K562 (cell line): Measurements from ENCODE around the gene BOLL. TPM values are rescaled to one million over a fixed set of nuclear protein-coding genes. Genes with fewer than 3 reads are reported as not detected.

ENCODE experiments used
- CBX3 ChIP-seq, 2 experiments: IDR thresholded peaks; 1 replicate in 1 of 2; 2 replicates in 1 of 2; pipeline ENCODE4 v1.6.1; 2012; ENCODE audit warnings: inconsistent platforms in 2 of 2, low read length in 2 of 2, borderline replicate concordance in 1 of 2, control low read depth in 1 of 2
- ETV6 ChIP-seq, 3 experiments: fragments of 150-350 bp in 1 of 3; sonication (generic) in 1 of 3; formaldehyde crosslinking in 1 of 3; IDR thresholded peaks; 2 replicates each; pipeline versions ENCODE4 v1.6.1 to v1.8.0; 2014 to 2022; ENCODE audit warnings: borderline replicate concordance in 2 of 3, low read depth in 2 of 3, antibody characterized with exemption in 1 of 3, low read length in 1 of 3, mild to moderate bottlenecking in 1 of 3, missing genetic modification reagents in 1 of 3
- FOSL1 ChIP-seq: fragments of 200-800 bp; sonication (Bioruptor generic); conservative IDR thresholded peaks from 2 replicates; pipeline ENCODE4 v1.6.1; 2016; ENCODE audit warnings: missing genetic modification characterization, missing compliant biosample characterization
- GTF2A2 ChIP-seq: IDR thresholded peaks from 2 replicates; pipeline ENCODE4 v1.6.1; 2016; ENCODE audit warnings: mild to moderate bottlenecking, missing genetic modification characterization, missing compliant biosample characterization
- MAFK ChIP-seq: IDR thresholded peaks from 2 replicates; pipeline ENCODE4 v1.6.1; 2011; ENCODE audit warnings: low read length, improper control_type of control experiment
- MYBL2 ChIP-seq, 2 experiments: fragments of 450-650 bp in 1 of 2; sonication (generic) in 1 of 2; formaldehyde crosslinking in 1 of 2; IDR thresholded peaks; 2 replicates each; pipeline versions ENCODE4 v1.6.1 to v1.8.1; 2017 to 2022; ENCODE audit warnings: borderline replicate concordance in 1 of 2, inconsistent platforms in 1 of 2, low read depth in 1 of 2, mild to moderate bottlenecking in 1 of 2, missing genetic modification reagents in 1 of 2, moderate library complexity in 1 of 2
- NCOR1 ChIP-seq: fragments of 450-650 bp; IDR thresholded peaks from 2 replicates; pipeline ENCODE4 v1.6.1; 2016; ENCODE audit warnings: mild to moderate bottlenecking, moderate library complexity
- POLR3G ChIP-seq: IDR thresholded peaks from 2 replicates; pipeline ENCODE4 v1.6.1; 2011; ENCODE audit not compliant: insufficient read length, insufficient replicate concordance; ENCODE audit errors: extremely low read depth
- RBFOX2 ChIP-seq: fragments of 200-400 bp; formaldehyde crosslinking; IDR thresholded peaks from 2 replicates; pipeline ENCODE4 v1.6.1; 2017; ENCODE audit warnings: low read depth, mild to moderate bottlenecking, low read length, moderate library complexity
- SMC3 ChIP-seq: conservative IDR thresholded peaks from 2 replicates; pipeline ENCODE4 v1.6.1; 2011; ENCODE audit warnings: low read depth, low read length, improper control_type of control experiment; ENCODE audit not compliant: insufficient read depth
- TEAD4 ChIP-seq, 2 experiments: sonication (generic) in 1 of 2; formaldehyde crosslinking in 1 of 2; IDR thresholded peaks; 2 replicates each; pipeline versions ENCODE4 v1.6.1 to v1.8.0; 2012 to 2022; ENCODE audit warnings: borderline replicate concordance in 1 of 2, inconsistent platforms in 1 of 2, low read length in 1 of 2, mild to moderate bottlenecking in 1 of 2, missing genetic modification reagents in 1 of 2
- TSC22D4 ChIP-seq: fragments of 450-650 bp; IDR thresholded peaks from 2 replicates; pipeline ENCODE4 v1.6.1; 2016; ENCODE audit warnings: missing genetic modification characterization, missing biosample characterization, control low read depth
- ZNF121 ChIP-seq: sonication (generic); formaldehyde crosslinking; conservative IDR thresholded peaks from 2 replicates; pipeline ENCODE4 v1.8.0; 2022; ENCODE audit warnings: missing genetic modification reagents
- ZNF133 ChIP-seq: fragments of 250-450 bp; sonication (Bioruptor Pico); IDR thresholded peaks from 2 replicates; pipeline ENCODE4 v1.4.0; 2020; ENCODE audit warnings: mild to moderate bottlenecking
- polyA plus RNA-seq, 8 experiments: library from polyadenylated mRNA; depleted of rRNA in 4 of 8; stranded (reverse) in 5 of 8; unstranded in 3 of 8; fragments of >200 nt; fragmentation: Nextera tagmentation in 2 of 8; fragmentation: Illumina TruSeq in 1 of 8; extraction: Ambion mirVana in 2 of 8; extraction: Trizol in 1 of 8; gene quantifications; 2 replicates each; pipeline versions ENCODE4 v1.2.1 to v1.2.3, GENCODE V29; 2011 to 2014; ENCODE audit warnings: inconsistent platforms in 1 of 8, missing spikeins in 1 of 8
- total RNA-seq, 7 experiments: library from RNA; depleted of rRNA in 6 of 7; stranded (reverse); fragments of >200 nt in 6 of 7; fragmentation: Illumina TruSeq in 2 of 7; extraction: Trizol in 2 of 7; gene quantifications; 2 replicates each; pipeline versions ENCODE4 v1.2.1 to v1.2.3, GENCODE V29; 2011 to 2021; ENCODE audit warnings: low replicate concordance in 1 of 7
- TF ChIP-seq, protein P1 (sequence below): fragments of 150-350 bp; conservative IDR thresholded peaks from 2 replicates; pipeline ENCODE4 v1.6.1; 2014; ENCODE audit warnings: low read length
- TF ChIP-seq, protein P2 (sequence below): fragments of 450-650 bp; IDR thresholded peaks from 2 replicates; pipeline ENCODE4 v1.6.1; 2017; ENCODE audit warnings: mild to moderate bottlenecking, moderate library complexity
- TF ChIP-seq, protein P3 (sequence below), 2 experiments: IDR thresholded peaks; 2 replicates each; pipeline ENCODE4 v1.6.1; 2012; ENCODE audit warnings: improper control_type of control experiment in 2 of 2, low read depth in 2 of 2, low read length in 2 of 2, borderline replicate concordance in 1 of 2
- TF ChIP-seq, protein P4 (sequence below): sonication (generic); formaldehyde crosslinking; IDR thresholded peaks from 2 replicates; pipeline ENCODE4 v1.8.0; 2022; ENCODE audit warnings: mild to moderate bottlenecking, missing genetic modification reagents

Gene BOLL
- total and polyA plus RNA-seq, 9 of the 15 experiments (the other 6 are each of a cell fraction or from before 2014, with no cell fraction given): 0.11 to 0.55 (median 0.19) TPM; not detected in 1

DNA sequence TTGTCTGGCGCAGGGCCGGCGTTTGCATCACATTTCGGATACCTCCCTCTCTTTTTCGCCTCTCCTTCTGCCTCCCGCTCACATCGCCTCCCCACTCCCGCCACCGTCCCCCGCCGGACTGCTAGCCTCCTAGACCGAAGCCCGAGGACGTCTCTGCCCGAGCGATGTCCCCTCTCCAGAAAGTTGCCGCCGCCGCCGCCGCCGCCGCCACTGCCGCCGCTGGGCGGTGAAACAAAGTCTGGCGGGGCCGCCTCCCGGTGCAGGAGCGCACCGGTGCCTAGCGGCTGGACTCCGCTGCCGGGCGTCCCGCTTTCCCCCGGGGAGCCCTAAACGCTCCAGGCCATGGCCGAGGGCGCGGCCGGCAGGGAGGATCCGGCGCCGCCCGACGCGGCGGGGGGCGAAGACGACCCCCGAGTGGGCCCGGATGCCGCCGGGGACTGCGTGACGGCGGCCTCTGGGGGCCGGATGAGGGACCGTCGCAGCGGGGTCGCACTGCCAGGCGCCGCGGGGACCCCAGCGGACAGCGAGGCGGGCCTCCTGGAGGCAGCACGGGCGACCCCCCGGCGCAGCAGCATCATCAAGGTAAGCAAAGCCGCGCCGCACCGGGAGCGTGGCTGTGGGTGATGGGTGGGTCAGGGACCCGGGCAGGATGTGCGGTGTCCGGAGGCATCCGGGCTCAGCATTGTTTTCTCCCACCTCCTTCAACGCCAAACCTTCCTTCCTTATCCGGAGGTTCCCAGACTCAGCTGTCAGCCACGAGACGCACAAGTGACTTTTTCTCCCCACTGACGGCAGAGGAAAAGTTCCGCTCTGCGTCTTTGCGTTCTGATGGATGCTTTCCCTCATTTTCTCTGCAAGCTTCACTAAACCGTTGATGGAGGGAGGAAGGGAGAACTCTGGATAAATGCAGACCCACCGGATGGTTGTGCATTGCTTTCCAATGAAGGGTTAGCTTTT lies 19.9 kb upstream of the BOLL start (continued):
- TF ChIP-seq MYBL2 (IDR thresholded peaks at IDR 0.05; ENCODE audit: low read depth) (no peak), MYBL2 (CRISPR knock-in tag; IDR thresholded peaks at IDR 0.05; ENCODE audit: borderline replicate concordance) (no peak), CBX3 (IDR thresholded peaks at IDR 0.05; ENCODE audit: borderline replicate concordance in 1 of 2, low read length in 2 of 2) (no peak), TSC22D4 (no peak), ZNF121 (CRISPR knock-in tag) (peak; percentile 22; the same call in 1 of the 2 replicates), ETV6 (IDR thresholded peaks at IDR 0.05; ENCODE audit: borderline replicate concordance in 1 of 2, low read depth in 2 of 2, low read length in 1 of 2) (no peak), ETV6 (CRISPR knock-in tag; IDR thresholded peaks at IDR 0.05; ENCODE audit: borderline replicate concordance) (no peak), RBFOX2 (peak; percentile 80), ZNF133 (CRISPR knock-in tag) (no peak), TEAD4 (IDR thresholded peaks at IDR 0.05; ENCODE audit: low read length) (no peak), TEAD4 (CRISPR knock-in tag; IDR thresholded peaks at IDR 0.05; ENCODE audit: borderline replicate concordance) (no peak), MAFK (no peak), FOSL1 (no peak), SMC3 (no peak), NCOR1 (no peak), GTF2A2 (tag) (no peak), POLR3G (no peak)
- TF ChIP-seq, protein P1, sequence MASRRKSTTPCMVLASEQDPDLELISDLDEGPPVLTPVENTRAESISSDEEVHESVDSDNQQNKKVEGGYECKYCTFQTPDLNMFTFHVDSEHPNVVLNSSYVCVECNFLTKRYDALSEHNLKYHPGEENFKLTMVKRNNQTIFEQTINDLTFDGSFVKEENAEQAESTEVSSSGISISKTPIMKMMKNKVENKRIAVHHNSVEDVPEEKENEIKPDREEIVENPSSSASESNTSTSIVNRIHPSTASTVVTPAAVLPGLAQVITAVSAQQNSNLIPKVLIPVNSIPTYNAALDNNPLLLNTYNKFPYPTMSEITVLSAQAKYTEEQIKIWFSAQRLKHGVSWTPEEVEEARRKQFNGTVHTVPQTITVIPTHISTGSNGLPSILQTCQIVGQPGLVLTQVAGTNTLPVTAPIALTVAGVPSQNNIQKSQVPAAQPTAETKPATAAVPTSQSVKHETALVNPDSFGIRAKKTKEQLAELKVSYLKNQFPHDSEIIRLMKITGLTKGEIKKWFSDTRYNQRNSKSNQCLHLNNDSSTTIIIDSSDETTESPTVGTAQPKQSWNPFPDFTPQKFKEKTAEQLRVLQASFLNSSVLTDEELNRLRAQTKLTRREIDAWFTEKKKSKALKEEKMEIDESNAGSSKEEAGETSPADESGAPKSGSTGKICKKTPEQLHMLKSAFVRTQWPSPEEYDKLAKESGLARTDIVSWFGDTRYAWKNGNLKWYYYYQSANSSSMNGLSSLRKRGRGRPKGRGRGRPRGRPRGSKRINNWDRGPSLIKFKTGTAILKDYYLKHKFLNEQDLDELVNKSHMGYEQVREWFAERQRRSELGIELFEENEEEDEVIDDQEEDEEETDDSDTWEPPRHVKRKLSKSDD: no peak
- TF ChIP-seq, protein P2, sequence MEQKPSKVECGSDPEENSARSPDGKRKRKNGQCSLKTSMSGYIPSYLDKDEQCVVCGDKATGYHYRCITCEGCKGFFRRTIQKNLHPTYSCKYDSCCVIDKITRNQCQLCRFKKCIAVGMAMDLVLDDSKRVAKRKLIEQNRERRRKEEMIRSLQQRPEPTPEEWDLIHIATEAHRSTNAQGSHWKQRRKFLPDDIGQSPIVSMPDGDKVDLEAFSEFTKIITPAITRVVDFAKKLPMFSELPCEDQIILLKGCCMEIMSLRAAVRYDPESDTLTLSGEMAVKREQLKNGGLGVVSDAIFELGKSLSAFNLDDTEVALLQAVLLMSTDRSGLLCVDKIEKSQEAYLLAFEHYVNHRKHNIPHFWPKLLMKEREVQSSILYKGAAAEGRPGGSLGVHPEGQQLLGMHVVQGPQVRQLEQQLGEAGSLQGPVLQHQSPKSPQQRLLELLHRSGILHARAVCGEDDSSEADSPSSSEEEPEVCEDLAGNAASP: no peak
- TF ChIP-seq, protein P3, sequence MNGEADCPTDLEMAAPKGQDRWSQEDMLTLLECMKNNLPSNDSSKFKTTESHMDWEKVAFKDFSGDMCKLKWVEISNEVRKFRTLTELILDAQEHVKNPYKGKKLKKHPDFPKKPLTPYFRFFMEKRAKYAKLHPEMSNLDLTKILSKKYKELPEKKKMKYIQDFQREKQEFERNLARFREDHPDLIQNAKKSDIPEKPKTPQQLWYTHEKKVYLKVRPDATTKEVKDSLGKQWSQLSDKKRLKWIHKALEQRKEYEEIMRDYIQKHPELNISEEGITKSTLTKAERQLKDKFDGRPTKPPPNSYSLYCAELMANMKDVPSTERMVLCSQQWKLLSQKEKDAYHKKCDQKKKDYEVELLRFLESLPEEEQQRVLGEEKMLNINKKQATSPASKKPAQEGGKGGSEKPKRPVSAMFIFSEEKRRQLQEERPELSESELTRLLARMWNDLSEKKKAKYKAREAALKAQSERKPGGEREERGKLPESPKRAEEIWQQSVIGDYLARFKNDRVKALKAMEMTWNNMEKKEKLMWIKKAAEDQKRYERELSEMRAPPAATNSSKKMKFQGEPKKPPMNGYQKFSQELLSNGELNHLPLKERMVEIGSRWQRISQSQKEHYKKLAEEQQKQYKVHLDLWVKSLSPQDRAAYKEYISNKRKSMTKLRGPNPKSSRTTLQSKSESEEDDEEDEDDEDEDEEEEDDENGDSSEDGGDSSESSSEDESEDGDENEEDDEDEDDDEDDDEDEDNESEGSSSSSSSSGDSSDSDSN (IDR thresholded peaks at IDR 0.05; ENCODE audit: borderline replicate concordance in 1 of 2, low read depth in 2 of 2, low read length in 2 of 2): peak in 1 of 2 experiments; percentile 27; a peak in 1 of 4 replicates
- TF ChIP-seq, protein P4, sequence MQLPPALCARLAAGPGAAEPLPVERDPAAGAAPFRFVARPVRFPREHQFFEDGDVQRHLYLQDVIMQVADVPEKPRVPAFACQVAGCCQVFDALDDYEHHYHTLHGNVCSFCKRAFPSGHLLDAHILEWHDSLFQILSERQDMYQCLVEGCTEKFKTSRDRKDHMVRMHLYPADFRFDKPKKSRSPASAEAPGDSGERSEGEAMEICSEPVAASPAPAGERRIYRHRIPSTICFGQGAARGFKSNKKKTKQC (CRISPR knock-in tag): no peak
